HepG2 (cell line): ENCODE data around the gene VAV2. TPM values are rescaled to one million over a fixed set of nuclear protein-coding genes. Genes with fewer than 3 reads are reported as not detected.

Source experiments
- ADNP ChIP-seq: sonication (generic); formaldehyde crosslinking; IDR thresholded peaks from 2 replicates; pipeline ENCODE4 v1.4.0; 2020; ENCODE audit warnings: missing genetic modification reagents
- AGO2 ChIP-seq: fragments of 200-400 bp; formaldehyde crosslinking; optimal IDR thresholded peaks from 2 replicates; pipeline ENCODE3; 2017; ENCODE audit warnings: mild to moderate bottlenecking, low read depth, low read length, moderate library complexity
- ARNT ChIP-seq: fragments of 450-650 bp; IDR thresholded peaks from 2 replicates; pipeline ENCODE4 v1.6.1; 2017
- FOSL1 ChIP-seq: sonication (generic); formaldehyde crosslinking; IDR thresholded peaks from 2 replicates; pipeline ENCODE4 v1.9.0; 2021; ENCODE audit warnings: missing genetic modification reagents, borderline replicate concordance
- NRL ChIP-seq: sonication (generic); formaldehyde crosslinking; IDR thresholded peaks from 2 replicates; pipeline ENCODE4 v1.5.0; 2020; ENCODE audit warnings: missing genetic modification reagents, mild to moderate bottlenecking, moderate library complexity, borderline replicate concordance
- ONECUT2 ChIP-seq: sonication (generic); formaldehyde crosslinking; IDR thresholded peaks from 2 replicates; pipeline ENCODE4 v1.4.0; 2020; ENCODE audit warnings: missing genetic modification reagents
- PCBP1 ChIP-seq: fragments of 200-400 bp; formaldehyde crosslinking; IDR thresholded peaks from 2 replicates; pipeline ENCODE4 v1.6.1; 2017; ENCODE audit warnings: mild to moderate bottlenecking, low read depth, low read length, borderline replicate concordance
- PHB2 ChIP-seq: fragments of 450-650 bp; IDR thresholded peaks from 2 replicates; pipeline ENCODE4 v1.6.1; 2018; ENCODE audit not compliant: partially characterized antibody
- REST ChIP-seq, 2 experiments: IDR thresholded peaks; 2 replicates each; pipeline ENCODE4 v1.6.1; 2011 to 2012; ENCODE audit warnings: low read length in 2 of 2, borderline replicate concordance in 1 of 2, low read depth in 1 of 2, mild to moderate bottlenecking in 1 of 2, moderate library complexity in 1 of 2
- REXO4 ChIP-seq: sonication (generic); formaldehyde crosslinking; IDR thresholded peaks from 2 replicates; pipeline ENCODE4 v1.8.0; 2022; ENCODE audit warnings: missing genetic modification reagents, mild to moderate bottlenecking, borderline replicate concordance
- SP2 ChIP-seq: sonication (generic); formaldehyde crosslinking; IDR thresholded peaks from 2 replicates; pipeline ENCODE4 v1.5.1; 2020; ENCODE audit warnings: mild to moderate bottlenecking, missing genetic modification reagents
- SRY ChIP-seq: sonication (generic); formaldehyde crosslinking; IDR thresholded peaks from 2 replicates; pipeline ENCODE4 v1.8.0; 2022; ENCODE audit warnings: mild to moderate bottlenecking, missing genetic modification reagents
- TRIM24 ChIP-seq: sonication (generic); formaldehyde crosslinking; IDR thresholded peaks from 2 replicates; pipeline ENCODE4 v1.8.0; 2022; ENCODE audit warnings: mild to moderate bottlenecking, missing genetic modification reagents
- ZFX ChIP-seq: sonication (generic); formaldehyde crosslinking; IDR thresholded peaks from 2 replicates; pipeline ENCODE4 v1.4.0; 2020; ENCODE audit warnings: mild to moderate bottlenecking, low read depth, missing genetic modification reagents, moderate library complexity
- ZNF367 ChIP-seq: sonication (generic); formaldehyde crosslinking; IDR thresholded peaks from 2 replicates; pipeline ENCODE4 v1.4.0; 2020; ENCODE audit warnings: missing genetic modification reagents, borderline replicate concordance
- ZNF605 ChIP-seq: sonication (generic); formaldehyde crosslinking; IDR thresholded peaks from 2 replicates; pipeline ENCODE4 v1.8.0; 2022; ENCODE audit warnings: mild to moderate bottlenecking, missing genetic modification reagents
- ZNF772 ChIP-seq: sonication (generic); formaldehyde crosslinking; IDR thresholded peaks from 2 replicates; pipeline ENCODE4 v1.5.0; 2020; ENCODE audit warnings: mild to moderate bottlenecking, missing genetic modification reagents
- polyA plus RNA-seq, 8 experiments: library from polyadenylated mRNA; depleted of rRNA in 3 of 8; stranded (reverse) in 7 of 8; unstranded in 1 of 8; fragments of >200 nt; fragmentation: Illumina TruSeq in 4 of 8; extraction: Trizol in 4 of 8; gene quantifications; 2 replicates each; pipeline versions ENCODE4 v1.2.1 to v1.2.3, GENCODE V29; 2011 to 2016; ENCODE audit warnings: low read depth in 4 of 8, missing spikeins in 1 of 8, mixed read lengths in 1 of 8; ENCODE audit not compliant: insufficient read depth in 1 of 8
- total RNA-seq, 5 experiments: library from RNA; depleted of rRNA; stranded (reverse); fragments of >200 nt; fragmentation: Illumina TruSeq; extraction: Trizol; gene quantifications; 2 replicates each; pipeline ENCODE4 v1.2.3, GENCODE V29; 2016; ENCODE audit warnings: low read depth in 1 of 5

The VAV2 gene
- total and polyA plus RNA-seq, 2 of the 13 experiments (the other 11 are each of a cell fraction or from before 2014, with no cell fraction given) = 22.5 to 22.9 TPM

GRCh38 chr9:133887540-133888047 lies 104.5 kb downstream of the VAV2 start (continued):
- TF ChIP-seq REST (IDR thresholded peaks at IDR 0.05; ENCODE audit: borderline replicate concordance in 1 of 2, low read depth in 1 of 2, low read length in 2 of 2) (no peak), REXO4 (CRISPR knock-in tag) (0 out of 2 replicates have a peak, but pooled peaks have one; percentile 34), NRL (0 out of 2 replicates have a peak, but pooled peaks have one; percentile 72), ZFX (CRISPR knock-in tag) (no peak), ADNP (CRISPR knock-in tag) (no peak), SP2 (CRISPR knock-in tag) (peak; percentile 13; the same call in 1 of the 2 replicates), ZNF605 (CRISPR knock-in tag) (no peak), ARNT (no peak), SRY (CRISPR knock-in tag) (0 out of 2 replicates have a peak, but pooled peaks have one; percentile 19), AGO2 (peak; percentile 18), ZNF367 (CRISPR knock-in tag) (no peak), TRIM24 (no peak), FOSL1 (CRISPR knock-in tag) (no peak), PCBP1 (peak; percentile 7; the same call in 1 of the 2 replicates), ONECUT2 (CRISPR knock-in tag) (no peak), PHB2 (no peak), ZNF772 (no peak)
